Osteocyte (in vitro differentiated cells): ENCODE data around the gene FMO4. TPM values are rescaled to one million over a fixed set of nuclear protein-coding genes. Genes with fewer than 3 reads are reported as not detected.
"Not testable (repeated sequence)": the region's sequence is repeated elsewhere in the genome, so short reads cannot be mapped to it uniquely, and the experiment has no call there.

ENCODE experiments used
- DNase-seq: peaks from one replicate; pipeline ENCODE4 v3.0.0; 2021; ENCODE audit warnings: mixed read lengths; ENCODE audit not compliant: unreplicated experiment; ENCODE audit errors: extremely low spot score
- H3K27ac Mint-ChIP-seq: one replicate; pipeline ENCODE4 v1.8.0; 2021; ENCODE audit warnings: mild to moderate bottlenecking, mixed read lengths; ENCODE audit not compliant: unreplicated experiment
- H3K27me3 Mint-ChIP-seq: one replicate; pipeline ENCODE4 v1.8.0; 2021; ENCODE audit warnings: mixed read lengths; ENCODE audit not compliant: unreplicated experiment
- H3K36me3 Mint-ChIP-seq: one replicate; pipeline ENCODE4 v1.8.0; 2021; ENCODE audit warnings: mixed read lengths; ENCODE audit not compliant: unreplicated experiment
- H3K4me1 Mint-ChIP-seq: one replicate; pipeline ENCODE4 v1.8.0; 2021; ENCODE audit warnings: mixed read lengths; ENCODE audit not compliant: unreplicated experiment
- H3K4me3 Mint-ChIP-seq: one replicate; pipeline ENCODE4 v1.8.0; 2021; ENCODE audit warnings: mild to moderate bottlenecking, moderate library complexity, mixed read lengths; ENCODE audit not compliant: unreplicated experiment
- H3K9me3 Mint-ChIP-seq: one replicate; pipeline ENCODE4 v1.8.0; 2021; ENCODE audit warnings: mixed read lengths; ENCODE audit not compliant: unreplicated experiment
- total RNA-seq: library from RNA; stranded (reverse); gene quantifications from 2 replicates; pipeline ENCODE4 v1.2.1, GENCODE V29; 2021
- TF ChIP-seq, protein P1 (sequence below): fragments of 200-600 bp; sonication (generic); IDR thresholded peaks from 2 replicates; pipeline ENCODE4 v1.5.0; 2021; ENCODE audit warnings: antibody characterized with exemption, mild to moderate bottlenecking, moderate library complexity

Gene FMO4
- total RNA-seq, 1 donor from 2014 or later = 4.1 TPM

DNA sequence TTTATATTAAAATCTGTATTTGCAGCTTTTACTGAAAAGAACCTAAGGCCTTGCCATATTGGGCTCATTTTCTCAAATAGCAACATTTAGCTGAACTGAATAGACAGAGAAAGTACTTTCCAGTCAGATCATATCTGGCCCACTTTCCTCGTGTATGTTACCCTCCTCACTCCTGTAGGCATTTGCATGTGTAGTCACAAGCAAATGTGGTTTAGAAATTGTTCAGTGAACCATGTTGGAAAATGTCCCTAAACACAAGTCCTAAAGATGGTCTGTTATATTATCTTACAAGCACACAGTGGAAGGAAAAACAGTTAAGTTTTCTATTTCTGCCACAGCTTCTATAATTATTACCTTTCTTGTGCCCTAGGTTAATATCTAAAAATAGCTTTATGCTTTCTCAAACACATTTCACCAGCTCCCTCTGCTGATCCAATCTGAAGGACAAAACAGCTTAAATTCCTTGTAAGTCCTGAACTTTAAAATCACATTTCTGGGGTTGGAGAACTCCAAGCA is 606 bp upstream of the FMO4 start:
- TF ChIP-seq, protein P1, sequence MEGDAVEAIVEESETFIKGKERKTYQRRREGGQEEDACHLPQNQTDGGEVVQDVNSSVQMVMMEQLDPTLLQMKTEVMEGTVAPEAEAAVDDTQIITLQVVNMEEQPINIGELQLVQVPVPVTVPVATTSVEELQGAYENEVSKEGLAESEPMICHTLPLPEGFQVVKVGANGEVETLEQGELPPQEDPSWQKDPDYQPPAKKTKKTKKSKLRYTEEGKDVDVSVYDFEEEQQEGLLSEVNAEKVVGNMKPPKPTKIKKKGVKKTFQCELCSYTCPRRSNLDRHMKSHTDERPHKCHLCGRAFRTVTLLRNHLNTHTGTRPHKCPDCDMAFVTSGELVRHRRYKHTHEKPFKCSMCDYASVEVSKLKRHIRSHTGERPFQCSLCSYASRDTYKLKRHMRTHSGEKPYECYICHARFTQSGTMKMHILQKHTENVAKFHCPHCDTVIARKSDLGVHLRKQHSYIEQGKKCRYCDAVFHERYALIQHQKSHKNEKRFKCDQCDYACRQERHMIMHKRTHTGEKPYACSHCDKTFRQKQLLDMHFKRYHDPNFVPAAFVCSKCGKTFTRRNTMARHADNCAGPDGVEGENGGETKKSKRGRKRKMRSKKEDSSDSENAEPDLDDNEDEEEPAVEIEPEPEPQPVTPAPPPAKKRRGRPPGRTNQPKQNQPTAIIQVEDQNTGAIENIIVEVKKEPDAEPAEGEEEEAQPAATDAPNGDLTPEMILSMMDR = no peak
- Mint-ChIP-seq H3K36me3 (no peaks in the 10 kb centered on the region), H3K4me1 (peaks cover 14% of the 10 kb centered on the region), H3K27me3 (no peaks in the 10 kb centered on the region), H3K9me3 (no peaks in the 10 kb centered on the region), H3K4me3 (no peak overlapping the region), H3K27ac (peak overlapping the region; percentile 70)
- no peak for DNase-seq

DNA sequence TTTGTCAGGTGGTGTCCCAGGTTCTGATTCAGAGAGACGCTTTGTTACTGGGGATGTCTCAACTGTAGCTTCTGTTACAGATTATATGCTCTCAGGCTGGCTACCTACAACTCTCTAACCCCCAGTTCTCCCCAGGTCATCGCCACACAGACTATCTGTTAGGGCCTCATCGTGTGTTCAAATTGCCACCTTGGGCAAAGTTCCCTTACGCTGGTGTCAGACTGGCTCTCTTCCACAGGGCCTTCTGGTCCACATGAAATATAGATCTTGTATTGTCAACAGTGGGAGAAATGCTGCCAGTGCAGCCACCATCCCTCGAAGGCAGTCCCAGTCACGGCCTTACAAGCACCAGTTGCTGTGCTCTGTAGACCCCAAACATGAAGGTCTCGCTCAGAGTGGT is 15.3 kb downstream of the FMO4 start:
- H3K9me3 Mint-ChIP-seq = no peaks in the 10 kb centered on the region
- no peak for DNase-seq

DNA sequence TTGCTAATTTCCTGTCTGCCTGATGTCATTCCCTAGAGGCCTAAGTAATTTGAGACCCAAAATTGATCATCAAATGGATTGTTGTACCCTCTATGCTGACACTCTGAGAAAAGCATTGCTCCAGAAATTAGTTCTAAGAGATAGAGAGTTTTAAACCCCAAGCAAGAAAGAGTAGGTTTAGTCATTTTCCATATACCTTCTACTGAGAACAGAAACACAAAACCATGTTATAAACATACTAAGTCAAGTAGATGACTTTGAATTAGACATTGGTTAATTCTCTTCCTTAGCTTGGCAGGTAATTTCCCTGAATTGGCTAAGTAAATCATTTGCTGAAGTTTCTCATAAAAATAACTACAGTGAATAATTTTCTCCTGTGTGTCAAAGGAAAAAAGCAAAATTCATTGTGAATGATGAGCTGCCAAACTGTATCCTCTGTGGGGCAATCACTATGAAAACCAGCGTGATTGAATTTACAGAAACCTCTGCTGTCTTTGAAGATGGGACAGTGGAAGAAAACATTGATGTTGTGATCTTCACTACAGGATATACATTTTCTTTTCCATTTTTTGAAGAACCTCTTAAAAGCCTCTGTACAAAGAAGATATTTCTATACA is 20.1 kb downstream of the FMO4 start:
- H3K4me1 Mint-ChIP-seq = no peaks in the 10 kb centered on the region
- no peak overlapping the region for H3K27ac Mint-ChIP-seq

More for the DNA sequence above, 15.3 kb downstream of the FMO4 start:
- no peak overlapping the region for H3K27ac Mint-ChIP-seq
- H3K4me1 Mint-ChIP-seq = no peaks in the 10 kb centered on the region
- no peaks in the 10 kb centered on the region for H3K36me3 Mint-ChIP-seq
- H3K27me3 Mint-ChIP-seq = no peaks in the 10 kb centered on the region
- no peak overlapping the region for H3K4me3 Mint-ChIP-seq
- TF ChIP-seq, protein P1 = no peak

DNA sequence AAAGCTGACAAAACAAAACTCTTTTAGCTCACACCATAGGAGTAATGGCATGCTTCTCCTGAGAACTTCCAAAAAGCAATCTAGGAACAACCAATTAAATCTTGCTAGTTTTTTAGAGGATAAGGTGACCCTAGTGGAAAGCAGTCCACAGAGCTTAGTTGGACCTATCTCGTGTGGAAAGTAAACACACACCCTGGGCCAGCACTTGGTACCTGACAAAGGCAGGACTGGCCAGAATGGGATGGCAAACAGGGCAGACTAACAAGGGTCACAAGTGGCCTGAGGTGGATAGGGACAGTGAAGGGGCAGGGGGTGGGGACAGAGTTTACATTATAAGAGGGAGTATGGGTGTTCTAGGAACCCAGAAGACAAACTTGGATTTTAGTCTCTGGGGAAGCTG is 22.0 kb downstream of the FMO4 start:
- DNase-seq = no peak
- TF ChIP-seq, protein P1 = no peak
- Mint-ChIP-seq H3K9me3 (no peaks in the 10 kb centered on the region), H3K36me3 (no peaks in the 10 kb centered on the region), H3K27ac (no peak overlapping the region), H3K4me1 (no peaks in the 10 kb centered on the region), H3K4me3 (no peak overlapping the region), H3K27me3 (peaks cover under 1% of the 10 kb centered on the region)

More for the DNA sequence above, 20.1 kb downstream of the FMO4 start:
- Mint-ChIP-seq H3K27me3 (no peaks in the 10 kb centered on the region), H3K4me3 (no peak overlapping the region), H3K36me3 (no peaks in the 10 kb centered on the region), H3K9me3 (no peaks in the 10 kb centered on the region)
- DNase-seq = no peak
- TF ChIP-seq, protein P1 = no peak

DNA sequence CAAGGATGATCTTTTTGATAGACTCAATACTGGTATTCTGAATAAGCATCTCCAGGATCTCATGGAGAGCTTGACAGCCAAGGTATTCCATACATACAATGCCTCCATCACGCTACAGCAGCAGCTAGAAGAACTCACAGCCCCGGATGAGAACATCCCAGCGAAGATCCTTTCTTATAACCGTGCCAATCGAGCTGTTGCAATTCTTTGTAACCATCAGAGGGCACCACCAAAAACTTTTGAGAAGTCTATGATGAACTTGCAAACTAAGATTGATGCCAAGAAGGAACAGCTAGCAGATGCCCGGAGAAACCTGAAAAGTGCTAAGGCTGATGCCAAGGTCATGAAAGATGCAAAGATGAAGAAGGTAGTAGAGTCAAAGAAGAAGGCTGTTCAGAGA is 25.4 kb downstream of the FMO4 start:
- not testable (repeated sequence) for H3K4me1 Mint-ChIP-seq, H3K36me3 Mint-ChIP-seq, H3K9me3 Mint-ChIP-seq, H3K4me3 Mint-ChIP-seq, H3K27ac Mint-ChIP-seq, DNase-seq, H3K27me3 Mint-ChIP-seq
